T-cell (primary cell): ENCODE results near the gene DPP10. TPM values are rescaled to one million over a fixed set of nuclear protein-coding genes. Genes with fewer than 3 reads are reported as not detected.

Source experiments
- ATAC-seq, 4 experiments: fragments of 200-7000 bp in 3 of 4; fragments of 150-1000 bp in 1 of 4; cut with Tn5 transposase; replicated peaks in 1 of 4; 1 replicate in 3 of 4; 2 replicates in 1 of 4; pipeline ENCODE4 v1.10.0; 2021; ENCODE audit warnings: moderate library complexity in 3 of 4, mild to moderate bottlenecking in 2 of 4, moderate number of reproducible peaks in 1 of 4
- CTCF ChIA-PET, 2 donors: fragments of 300-600 bp; sonication (Branson Sonifier 250); formaldehyde crosslinking; loops; one replicate each; lab custom pipeline; 2022; ENCODE audit warnings: antibody characterized with exemption in 2 of 2; lab: Charles Lee
- POLR2A ChIA-PET, 2 donors: fragments of 300-600 bp; sonication (Branson Sonifier 250); formaldehyde crosslinking; loops; one replicate each; lab custom pipeline; 2022; ENCODE audit warnings: antibody characterized with exemption in 2 of 2; lab: Charles Lee
- DNase-seq, 35 experiments: peaks; one replicate each; pipeline versions ENCODE4 v3.0.0 to v3.0.0-alpha.2; 2013 to 2023
- H3K27ac ChIP-seq: one replicate; pipeline ENCODE4 v1.5.1; 2013; ENCODE audit warnings: low read length
- H3K27me3 ChIP-seq, 2 experiments: replicated peaks in 1 of 2; 1 replicate in 1 of 2; 2 replicates in 1 of 2; pipeline versions ENCODE4 v1.6.1 to v1.7.0; 2013; ENCODE audit warnings: low read length in 1 of 2, mixed read lengths in 1 of 2; ENCODE audit not compliant: control insufficient read depth in 2 of 2, insufficient read depth in 2 of 2; ENCODE audit errors: extremely low read depth in 1 of 2
- H3K36me3 ChIP-seq, 2 donors: 1 replicate in 1 of 2; 2 replicates in 1 of 2; pipeline versions ENCODE4 v1.6.1 to v1.7.0; 2013; ENCODE audit warnings: low read length in 1 of 2; ENCODE audit not compliant: control insufficient read depth in 2 of 2, insufficient read depth in 1 of 2; ENCODE audit errors: extremely low read depth in 1 of 2
- H3K4me1 ChIP-seq, 2 experiments: 1 replicate in 1 of 2; 2 replicates in 1 of 2; pipeline versions ENCODE4 v1.6.1 to v1.7.0; 2013; ENCODE audit warnings: low read length in 2 of 2, mixed read lengths in 1 of 2; ENCODE audit not compliant: insufficient read depth in 2 of 2, control insufficient read depth in 1 of 2; ENCODE audit errors: extremely low read depth in 1 of 2
- H3K4me3 ChIP-seq, 2 donors: 1 replicate in 1 of 2; 2 replicates in 1 of 2; pipeline versions ENCODE4 v1.5.1 to v1.7.0; 2013; ENCODE audit warnings: mild to moderate bottlenecking in 2 of 2, low read length in 1 of 2, moderate library complexity in 1 of 2; ENCODE audit not compliant: control insufficient read depth in 1 of 2; ENCODE audit errors: extremely low read depth in 1 of 2
- H3K9me3 ChIP-seq: 2 replicates; pipeline ENCODE4 v1.7.0; 2013
- H3K27ac Mint-ChIP-seq, 2 donors: one replicate each; pipeline ENCODE4 v1.8.0; 2020 to 2021; ENCODE audit warnings: mild to moderate bottlenecking in 2 of 2, mixed read lengths in 2 of 2
- H3K27me3 Mint-ChIP-seq, 2 donors: one replicate each; pipeline ENCODE4 v1.8.0; 2021 to 2022; ENCODE audit warnings: mixed read lengths in 2 of 2
- H3K36me3 Mint-ChIP-seq: one replicate; pipeline ENCODE4 v1.8.0; 2021; ENCODE audit warnings: mixed read lengths
- H3K4me1 Mint-ChIP-seq, 3 donors: one replicate each; pipeline ENCODE4 v1.8.0; 2020 to 2022; ENCODE audit warnings: mixed read lengths in 3 of 3, mild to moderate bottlenecking in 1 of 3
- H3K4me3 Mint-ChIP-seq, 3 donors: one replicate each; pipeline ENCODE4 v1.8.0; 2020 to 2022; ENCODE audit warnings: mild to moderate bottlenecking in 3 of 3, mixed read lengths in 3 of 3, moderate library complexity in 3 of 3
- H3K9me3 Mint-ChIP-seq, 3 donors: one replicate each; pipeline ENCODE4 v1.8.0; 2020 to 2022; ENCODE audit warnings: mixed read lengths in 3 of 3
- WGBS: methylation state at CpG from one replicate; pipeline ENCODE4 v1.1.5; 2013; ENCODE audit warnings: missing lambda C conversion rate; ENCODE audit not compliant: insufficient coverage; 5-methylcytosine and 5-hydroxymethylcytosine counted together
- total RNA-seq, 35 experiments: library from RNA in 6 of 35; stranded (reverse) in 6 of 35; fragments of 120-200 nt in 1 of 35; gene quantifications; one replicate each; pipeline versions ENCODE4 v1.2.1 to v1.2.4 and lab custom pipeline; 2013 to 2026

DPP10 gene
- total RNA-seq, 5 donors from 2014 or later (not counting 1 experiment from before 2014, with no cell fraction given), result not detected

DNA sequence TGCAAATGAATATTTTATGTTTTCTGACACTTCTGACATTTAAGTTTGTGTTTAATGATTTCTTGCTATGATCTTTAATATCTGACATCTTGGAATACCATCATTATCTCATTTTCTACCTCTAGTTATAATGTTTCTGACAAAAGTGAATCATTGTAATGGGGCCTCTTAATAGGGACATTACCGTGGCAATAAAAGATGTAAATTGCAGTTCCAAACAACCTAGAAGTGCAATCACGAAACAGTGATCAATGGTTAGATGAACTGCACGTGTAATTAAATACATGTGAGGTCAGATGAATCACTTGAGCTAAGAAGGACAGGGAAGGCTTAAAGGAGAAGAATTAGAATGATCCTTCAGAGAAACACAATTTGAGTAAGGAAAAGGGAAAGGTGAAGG, 1078.3 kb downstream of the DPP10 start:
- 89% methylated on average over 2 of the region's 3 CpGs for whole genome bisulfite sequencing

GRCh38 chr2:115524452-115524851, 1082.0 kb downstream of the DPP10 start:
- no CpG with 5 or more reads among the region's 4 CpGs for WGBS

More for the DNA sequence above, 1078.3 kb downstream of the DPP10 start:
- no peak overlapping the region for H3K27ac ChIP-seq
- no peak for DNase-seq
- no peak overlapping the region for H3K4me3 ChIP-seq
- no peaks in the 10 kb centered on the region for H3K9me3 ChIP-seq
- Mint-ChIP-seq H3K4me1 (no peaks in the 10 kb centered on the region), H3K36me3 (no peaks in the 10 kb centered on the region), H3K4me3 (no peak overlapping the region), H3K9me3 (peaks cover 11 to 21% (median 17%) of the 10 kb centered on the region in 3 donors), H3K27me3 (no peaks in the 10 kb centered on the region), H3K27ac (no peak overlapping the region)
- POLR2A ChIA-PET, result no interaction called here
- H3K27me3 ChIP-seq, result no peaks in the 10 kb centered on the region
- H3K36me3 ChIP-seq, result no peaks in the 10 kb centered on the region
- no peak for ATAC-seq
- CTCF ChIA-PET, result no interaction called here
- H3K4me1 ChIP-seq, result no peaks in the 10 kb centered on the region

DNA sequence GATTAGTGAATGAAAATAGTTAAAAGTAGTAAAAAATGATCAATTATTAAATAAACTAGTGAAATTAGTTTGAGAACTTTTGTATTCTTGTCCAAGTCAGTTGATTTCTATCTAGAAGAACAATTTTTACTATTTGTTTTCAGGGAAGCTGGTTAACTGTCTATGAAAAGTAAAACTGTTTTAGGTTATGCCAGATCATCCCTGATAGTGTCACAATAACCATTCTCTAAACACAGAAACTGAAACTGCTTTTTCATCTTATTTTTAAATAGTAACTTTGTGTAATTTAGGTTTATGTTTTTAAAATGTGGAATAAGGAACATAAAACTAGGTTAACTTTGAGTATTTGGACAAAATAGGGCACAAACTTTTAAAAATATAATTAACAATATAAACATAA, 1087.2 kb downstream of the DPP10 start:
- Mint-ChIP-seq H3K9me3 (peaks cover 7 to 22% (median 10%) of the 10 kb centered on the region in 3 donors), H3K36me3 (no peaks in the 10 kb centered on the region), H3K27ac (no peak overlapping the region), H3K27me3 (no peaks in the 10 kb centered on the region), H3K4me1 (no peaks in the 10 kb centered on the region), H3K4me3 (no peak overlapping the region)
- CTCF ChIA-PET, result no interaction called here
- H3K27ac ChIP-seq, result no peak overlapping the region
- H3K36me3 ChIP-seq, result no peaks in the 10 kb centered on the region
- H3K4me1 ChIP-seq, result no peaks in the 10 kb centered on the region
- no peak overlapping the region for H3K4me3 ChIP-seq
- no peaks in the 10 kb centered on the region for H3K9me3 ChIP-seq
- H3K27me3 ChIP-seq, result no peaks in the 10 kb centered on the region
- POLR2A ChIA-PET, result no interaction called here
- no peak for DNase-seq
- no peak for ATAC-seq

More at GRCh38 chr2:115524452-115524851, 1082.0 kb downstream of the DPP10 start:
- Histone ChIP-seq H3K4me1 (no peaks in the 10 kb centered on the region), H3K4me3 (no peak overlapping the region), H3K27ac (no peak overlapping the region), H3K36me3 (no peaks in the 10 kb centered on the region), H3K9me3 (no peaks in the 10 kb centered on the region), H3K27me3 (no peaks in the 10 kb centered on the region)
- H3K27ac Mint-ChIP-seq, result no peak overlapping the region
- ChIA-PET POLR2A (interaction anchor here in 1 of 2 donors (0.7 kb wide), 1 partner anchor 38 kb away, joined by 3 read pairs; no protein-coding TSS in a partner anchor), CTCF (no interaction called here)
- DNase-seq (no peak), ATAC-seq (no peak)
- no peaks in the 10 kb centered on the region for H3K36me3 Mint-ChIP-seq
- H3K27me3 Mint-ChIP-seq, result no peaks in the 10 kb centered on the region
- peaks cover 17 to 25% (median 21%) of the 10 kb centered on the region in 3 donors for H3K9me3 Mint-ChIP-seq
- H3K4me1 Mint-ChIP-seq, result no peaks in the 10 kb centered on the region
- no peak overlapping the region for H3K4me3 Mint-ChIP-seq

- no peak for ATAC-seq
Observed at GRCh38 chr2:115533081-115533480, 1090.6 kb downstream of the DPP10 start.

GRCh38 chr2:115541814-115542213, 1099.4 kb downstream of the DPP10 start:
- CTCF ChIA-PET, result no interaction called here
- ATAC-seq (no peak), DNase-seq (no peak)
- Mint-ChIP-seq H3K4me1 (no peaks in the 10 kb centered on the region), H3K4me3 (no peak overlapping the region), H3K9me3 (peaks cover 8 to 22% (median 13%) of the 10 kb centered on the region in 3 donors), H3K36me3 (no peaks in the 10 kb centered on the region), H3K27me3 (no peaks in the 10 kb centered on the region), H3K27ac (no peak overlapping the region)
- POLR2A ChIA-PET, result no interaction called here
- no peaks in the 10 kb centered on the region for H3K27me3 ChIP-seq
- H3K27ac ChIP-seq, result no peak overlapping the region
- no CpG with 5 or more reads among the region's 4 CpGs for WGBS
- H3K36me3 ChIP-seq, result no peaks in the 10 kb centered on the region
- H3K9me3 ChIP-seq, result no peaks in the 10 kb centered on the region
- H3K4me3 ChIP-seq, result no peak overlapping the region
- no peaks in the 10 kb centered on the region for H3K4me1 ChIP-seq

More at GRCh38 chr2:115533081-115533480, 1090.6 kb downstream of the DPP10 start:
- Histone ChIP-seq H3K36me3 (no peaks in the 10 kb centered on the region), H3K27ac (no peak overlapping the region), H3K27me3 (no peaks in the 10 kb centered on the region), H3K4me1 (no peaks in the 10 kb centered on the region), H3K9me3 (no peaks in the 10 kb centered on the region), H3K4me3 (no peak overlapping the region)
- Mint-ChIP-seq H3K27me3 (no peaks in the 10 kb centered on the region), H3K36me3 (no peaks in the 10 kb centered on the region), H3K9me3 (peaks cover 5 to 22% (median 7%) of the 10 kb centered on the region in 3 donors), H3K4me3 (no peak overlapping the region), H3K4me1 (no peaks in the 10 kb centered on the region), H3K27ac (no peak overlapping the region)
- CTCF ChIA-PET, result no interaction called here
- POLR2A ChIA-PET, result no interaction called here
- 72% methylated on average over 4 of the region's 4 CpGs for WGBS
- DNase-seq, result no peak

GRCh38 chr2:115542331-115542730, 1099.9 kb downstream of the DPP10 start:
- no peaks in the 10 kb centered on the region for H3K27me3 Mint-ChIP-seq
- H3K36me3 ChIP-seq, result no peaks in the 10 kb centered on the region
- no peaks in the 10 kb centered on the region for H3K27me3 ChIP-seq
- CTCF ChIA-PET, result no interaction called here
- no peak for ATAC-seq
- no peaks in the 10 kb centered on the region for H3K4me1 Mint-ChIP-seq
- DNase-seq, result no peak
- WGBS, result 50% methylated on average over 1 of the region's 1 CpG
- H3K4me3 Mint-ChIP-seq, result no peak overlapping the region
- no peak overlapping the region for H3K4me3 ChIP-seq
- no peaks in the 10 kb centered on the region for H3K4me1 ChIP-seq
- POLR2A ChIA-PET, result no interaction called here
- no peaks in the 10 kb centered on the region for H3K36me3 Mint-ChIP-seq
- peaks cover 11 to 22% (median 13%) of the 10 kb centered on the region in 3 donors for H3K9me3 Mint-ChIP-seq
- H3K27ac Mint-ChIP-seq, result no peak overlapping the region
- H3K9me3 ChIP-seq, result no peaks in the 10 kb centered on the region
- no peak overlapping the region for H3K27ac ChIP-seq

DNA sequence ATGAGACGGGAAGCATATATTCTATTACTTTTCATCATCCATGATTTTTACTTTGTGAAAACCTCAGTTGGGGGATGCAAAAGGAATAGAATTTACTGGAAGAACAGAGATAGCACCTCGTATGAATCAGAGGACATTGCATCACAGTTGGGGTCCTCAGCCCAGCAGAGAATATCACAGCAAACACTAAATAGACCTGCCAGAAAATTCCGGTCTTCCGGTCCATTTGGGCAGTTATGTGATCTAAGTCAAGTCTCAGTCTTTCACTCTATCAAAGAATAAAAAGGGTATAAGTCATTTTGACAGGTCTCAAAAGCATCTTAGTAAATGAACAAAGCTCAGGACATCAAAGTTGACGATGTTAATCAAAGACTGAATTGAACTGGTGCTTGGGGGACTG, 1100.6 kb downstream of the DPP10 start:
- ATAC-seq (no peak), DNase-seq (no peak)
- Mint-ChIP-seq H3K27me3 (no peaks in the 10 kb centered on the region), H3K4me1 (no peaks in the 10 kb centered on the region), H3K9me3 (peaks cover 8 to 22% (median 13%) of the 10 kb centered on the region in 3 donors), H3K36me3 (no peaks in the 10 kb centered on the region), H3K27ac (no peak overlapping the region), H3K4me3 (no peak overlapping the region)
- Histone ChIP-seq H3K27ac (no peak overlapping the region), H3K9me3 (no peaks in the 10 kb centered on the region), H3K36me3 (no peaks in the 10 kb centered on the region), H3K4me1 (no peaks in the 10 kb centered on the region), H3K4me3 (no peak overlapping the region), H3K27me3 (no peaks in the 10 kb centered on the region)
- ChIA-PET CTCF (no interaction called here), POLR2A (no interaction called here)
- WGBS, result no CpG with 5 or more reads among the region's 5 CpGs
